OCI-M2 (cell line): ENCODE data around the gene DYNLT4.
"Not testable (repeated sequence)": the region's sequence is repeated elsewhere in the genome, so short reads cannot be mapped to it uniquely, and the experiment has no call there.

Source experiments
- DNase-seq: peaks from one replicate; lab custom pipeline; 2025; ENCODE audit not compliant: unreplicated experiment; lab: John Stamatoyannopoulos, UW

Gene DYNLT4

DNA sequence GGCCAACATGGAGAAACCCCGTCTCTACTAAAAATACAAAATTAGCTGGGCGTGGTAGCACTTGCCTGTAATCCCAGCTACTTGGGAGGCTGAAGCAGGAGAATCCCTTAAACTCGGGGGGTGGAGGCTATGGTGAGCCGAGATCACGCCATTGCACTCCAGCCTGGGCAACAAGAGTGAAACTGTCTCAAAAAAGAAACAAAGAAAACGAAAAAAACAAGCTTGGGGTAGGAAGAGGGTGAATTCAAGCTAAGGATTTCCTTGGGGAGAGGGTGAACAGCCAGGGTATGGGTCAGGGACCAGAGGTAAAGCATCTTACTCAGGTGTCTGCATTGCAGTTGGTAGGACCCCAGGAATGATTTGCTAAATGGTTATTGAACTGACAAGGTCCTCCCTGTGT lies 40.7 kb downstream of the DYNLT4 start:
- DNase-seq = not testable (repeated sequence)

DNA sequence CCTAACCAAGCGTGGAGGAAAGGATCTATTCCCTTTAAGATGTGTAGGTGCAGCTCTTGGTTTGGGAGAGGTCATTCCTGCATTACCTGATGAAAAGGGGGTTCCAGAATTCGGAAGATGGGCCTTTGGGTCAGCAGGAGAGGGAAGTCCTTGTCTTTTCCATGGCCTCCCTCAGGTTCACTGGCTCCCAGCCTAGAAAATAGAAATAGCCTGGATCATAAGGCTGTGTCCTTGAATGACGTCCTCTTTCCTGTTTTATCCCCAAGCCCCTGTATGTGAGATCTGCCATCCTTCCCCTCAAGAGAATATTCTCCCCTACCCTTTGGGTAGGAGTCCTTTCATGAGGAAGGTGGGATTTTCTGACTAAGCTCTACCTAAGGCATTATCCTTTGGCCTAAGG lies 46.3 kb downstream of the DYNLT4 start:
- DNase-seq = no peak

DNA sequence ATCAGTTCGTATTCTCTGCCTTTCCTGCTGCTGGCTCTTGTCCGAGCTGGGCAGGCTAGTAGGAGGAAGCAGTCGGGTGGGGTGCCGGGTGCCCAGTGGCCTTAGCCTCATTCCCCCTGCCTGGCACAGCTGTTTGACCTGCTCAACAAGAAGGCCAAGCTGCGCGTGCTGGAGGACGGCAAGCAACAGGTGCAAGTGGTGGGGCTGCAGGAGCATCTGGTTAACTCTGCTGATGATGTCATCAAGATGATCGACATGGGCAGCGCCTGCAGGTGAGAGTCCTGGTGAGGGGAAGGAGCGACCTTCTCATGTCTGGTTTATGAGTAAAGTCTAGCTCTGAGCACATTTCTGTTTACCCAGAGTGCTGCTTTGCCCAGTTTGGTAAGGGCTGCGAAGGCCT lies 48.1 kb downstream of the DYNLT4 start:
- DNase-seq = no peak

DNA sequence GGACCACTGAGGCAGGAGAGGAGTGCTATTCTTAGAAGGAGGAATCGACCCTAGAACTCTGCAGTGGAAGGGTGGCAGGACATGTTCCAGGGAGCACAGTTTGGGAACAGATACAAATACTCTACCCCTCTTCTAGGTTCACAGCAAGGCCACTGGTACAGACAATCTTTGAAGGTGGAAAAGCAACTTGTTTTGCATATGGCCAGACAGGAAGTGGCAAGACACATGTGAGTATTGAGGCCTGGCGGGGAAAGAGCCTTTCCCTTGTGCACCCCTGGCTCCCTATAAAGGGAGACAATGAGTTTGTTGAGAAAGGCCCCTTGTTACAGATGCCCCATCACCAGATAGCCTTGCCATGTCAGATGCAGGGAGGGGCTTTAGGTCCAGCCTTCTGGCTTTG lies 49.7 kb downstream of the DYNLT4 start:
- DNase-seq = no peak
